Measurements from ENCODE around the gene FAM120A.

FAM120A gene

DNA sequence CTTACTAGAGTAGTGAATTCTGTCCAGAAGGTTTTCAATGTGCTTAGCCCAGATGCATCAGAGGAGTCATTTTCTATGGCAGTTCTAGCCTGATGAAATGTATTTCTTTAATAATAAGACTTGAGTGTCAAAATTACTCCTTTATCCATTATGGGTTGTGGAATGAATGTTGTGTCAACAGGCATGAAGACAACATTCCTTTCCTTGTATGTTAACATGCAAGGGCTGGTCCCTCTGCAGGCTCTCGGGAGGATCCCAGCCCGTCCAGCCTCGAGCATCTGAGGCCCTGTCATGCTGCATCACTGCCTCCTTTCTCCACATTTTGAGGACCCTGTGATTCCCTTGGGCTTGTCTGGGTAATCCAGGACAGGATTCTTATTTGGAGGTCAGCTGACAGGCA is 44.8 kb downstream of the FAM120A start:
- no peak for TF ChIP-seq CTCF (IDR thresholded peaks at IDR 0.05; ENCODE audit: low read depth, low read length, missing control alignments)
- no peak for DNase-seq
- Histone ChIP-seq H3K4me3 (ENCODE audit: low read depth, low read length) (no peak overlapping the region), H3K27me3 (replicated peaks) (no peaks in the 10 kb centered on the region), H3K27ac (no peak overlapping the region), H3K36me3 (replicated peaks) (peaks cover 34% of the 10 kb centered on the region)
- in situ Hi-C loops (cut with HindIII; ENCODE audit: low pct_ligation_motif_present, low sequenced_read_pairs), result no loop called here

DNA sequence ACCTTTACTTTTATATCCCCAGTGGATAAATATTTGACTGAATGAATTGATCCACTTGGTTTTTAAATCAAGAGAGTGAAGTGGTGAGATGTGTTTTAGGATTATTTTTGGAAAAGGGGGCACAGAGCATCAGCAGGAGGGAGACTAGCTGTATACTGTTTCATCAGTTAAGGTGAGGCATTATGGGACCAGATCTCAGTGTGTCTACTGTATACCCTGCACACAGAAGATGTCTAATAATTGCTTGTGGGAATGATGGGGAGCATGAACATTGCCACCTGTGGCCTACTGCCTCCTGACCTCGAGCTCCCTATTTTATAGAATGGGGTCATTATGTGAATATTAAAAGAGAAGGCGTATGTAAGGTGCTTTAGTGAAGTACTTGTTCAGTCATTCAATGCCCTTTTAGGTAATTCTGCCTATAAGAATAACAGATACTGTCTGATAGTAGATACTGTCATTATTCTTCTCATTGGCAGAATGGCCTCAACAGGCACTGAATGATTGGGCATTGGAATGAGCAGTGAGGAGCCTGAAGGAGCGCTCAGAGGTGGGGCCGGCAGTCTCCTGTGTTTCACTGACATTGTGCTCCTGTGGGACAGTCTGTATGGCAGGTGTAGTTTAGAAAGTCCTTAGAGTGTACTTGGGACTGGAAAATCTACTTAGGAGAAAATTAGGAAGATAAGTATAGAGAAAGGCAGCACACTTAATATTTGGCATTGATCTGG is 49.2 kb downstream of the FAM120A start:
- no peak for TF ChIP-seq CTCF (IDR thresholded peaks at IDR 0.05; ENCODE audit: low read depth, low read length, missing control alignments)
- H3K27ac ChIP-seq, result no peak overlapping the region
- no peaks in the 10 kb centered on the region for H3K27me3 ChIP-seq (replicated peaks)
- in situ Hi-C loops (cut with HindIII; ENCODE audit: low pct_ligation_motif_present, low sequenced_read_pairs), result no loop called here
- H3K36me3 ChIP-seq (replicated peaks), result peaks cover 39% of the 10 kb centered on the region
- no peak overlapping the region for H3K4me3 ChIP-seq (ENCODE audit: low read depth, low read length)
- no peak for DNase-seq

GRCh38 chr9:93501406-93501805 is 49.9 kb downstream of the FAM120A start:
- no peak for DNase-seq
- Histone ChIP-seq H3K27ac (peak overlapping the region; percentile 16), H3K27me3 (replicated peaks) (no peaks in the 10 kb centered on the region), H3K4me3 (ENCODE audit: low read depth, low read length) (peak overlapping the region; percentile 26), H3K36me3 (replicated peaks) (peaks cover 39% of the 10 kb centered on the region)
- no peak for TF ChIP-seq CTCF (IDR thresholded peaks at IDR 0.05; ENCODE audit: low read depth, low read length, missing control alignments)
- in situ Hi-C loops (cut with HindIII; ENCODE audit: low pct_ligation_motif_present, low sequenced_read_pairs), result no loop called here

GRCh38 chr9:93503381-93503780 is 51.9 kb downstream of the FAM120A start:
- no peak for TF ChIP-seq CTCF (IDR thresholded peaks at IDR 0.05; ENCODE audit: low read depth, low read length, missing control alignments)
- no peaks in the 10 kb centered on the region for H3K27me3 ChIP-seq (replicated peaks)
- no peak overlapping the region for H3K4me3 ChIP-seq (ENCODE audit: low read depth, low read length)
- no peak overlapping the region for H3K27ac ChIP-seq
- peaks cover 23% of the 10 kb centered on the region for H3K36me3 ChIP-seq (replicated peaks)
- in situ Hi-C loops (cut with HindIII; ENCODE audit: low pct_ligation_motif_present, low sequenced_read_pairs), result no loop called here
- no peak for DNase-seq

GRCh38 chr9:93505541-93506132 is 54.2 kb downstream of the FAM120A start:
- in situ Hi-C loops (cut with HindIII; ENCODE audit: low pct_ligation_motif_present, low sequenced_read_pairs), result no loop called here
- Histone ChIP-seq H3K27ac (no peak overlapping the region), H3K4me3 (ENCODE audit: low read depth, low read length) (no peak overlapping the region), H3K27me3 (replicated peaks) (no peaks in the 10 kb centered on the region), H3K36me3 (replicated peaks) (peaks cover 8% of the 10 kb centered on the region)
- no peak for TF ChIP-seq CTCF (IDR thresholded peaks at IDR 0.05; ENCODE audit: low read depth, low read length, missing control alignments)
- no peak for DNase-seq

All from brain microvascular endothelial cell (primary cell).